Esophagus (tissue), 2 donors: ENCODE results near the gene EFEMP1. TPM values are rescaled to one million over a fixed set of nuclear protein-coding genes. Genes with fewer than 3 reads are reported as not detected.

Experiments
- H3K27ac ChIP-seq, 2 donors: one replicate each; pipeline ENCODE4 v1.5.1; 2013; ENCODE audit warnings: low read depth in 2 of 2, mild to moderate bottlenecking in 2 of 2, inconsistent platforms in 1 of 2, low read length in 1 of 2, moderate library complexity in 1 of 2
- H3K27me3 ChIP-seq, 2 donors: one replicate each; pipeline ENCODE4 v1.6.1; 2013; ENCODE audit warnings: low read length in 2 of 2, control low read depth in 1 of 2, mild to moderate bottlenecking in 1 of 2; ENCODE audit not compliant: insufficient read depth in 2 of 2, control insufficient read depth in 1 of 2
- H3K36me3 ChIP-seq, 2 donors: one replicate each; pipeline ENCODE4 v1.6.1; 2013; ENCODE audit warnings: low read length in 1 of 2; ENCODE audit not compliant: control insufficient read depth in 2 of 2, insufficient read depth in 2 of 2
- H3K4me1 ChIP-seq, 2 donors: one replicate each; pipeline ENCODE4 v1.6.1; 2013; ENCODE audit warnings: low read length in 1 of 2; ENCODE audit not compliant: control insufficient read depth in 2 of 2, insufficient read depth in 2 of 2
- H3K4me3 ChIP-seq, 2 donors: one replicate each; pipeline ENCODE4 v1.5.1; 2013; ENCODE audit warnings: low read length in 2 of 2, mild to moderate bottlenecking in 2 of 2, low read depth in 1 of 2, moderate library complexity in 1 of 2
- H3K9me3 ChIP-seq, 2 donors: one replicate each; pipeline ENCODE4 v1.6.1; 2013; ENCODE audit warnings: mild to moderate bottlenecking in 2 of 2, low read depth in 1 of 2, low read length in 1 of 2, moderate library complexity in 1 of 2; ENCODE audit not compliant: control insufficient read depth in 2 of 2, insufficient read depth in 1 of 2
- WGBS, 2 donors: extraction: QIAGEN DNeasy Blood & Tissue Kit; methylation state at CpG; one replicate each; pipeline ENCODE4 v1.1.7; 2013; 5-methylcytosine and 5-hydroxymethylcytosine counted together
- polyA plus RNA-seq, 2 donors: library from polyadenylated mRNA; stranded (reverse); fragments of 200-250 nt; gene quantifications; one replicate each; pipeline ENCODE4 v1.2.3, GENCODE V29; 2013
- donor health status: healthy with polysubstance abuse.
- donor health status: Bipolar disorder and iron deficiency.

The EFEMP1 gene
- polyA plus RNA-seq, 2 donors, result 5.9 to 19.1 TPM

DNA sequence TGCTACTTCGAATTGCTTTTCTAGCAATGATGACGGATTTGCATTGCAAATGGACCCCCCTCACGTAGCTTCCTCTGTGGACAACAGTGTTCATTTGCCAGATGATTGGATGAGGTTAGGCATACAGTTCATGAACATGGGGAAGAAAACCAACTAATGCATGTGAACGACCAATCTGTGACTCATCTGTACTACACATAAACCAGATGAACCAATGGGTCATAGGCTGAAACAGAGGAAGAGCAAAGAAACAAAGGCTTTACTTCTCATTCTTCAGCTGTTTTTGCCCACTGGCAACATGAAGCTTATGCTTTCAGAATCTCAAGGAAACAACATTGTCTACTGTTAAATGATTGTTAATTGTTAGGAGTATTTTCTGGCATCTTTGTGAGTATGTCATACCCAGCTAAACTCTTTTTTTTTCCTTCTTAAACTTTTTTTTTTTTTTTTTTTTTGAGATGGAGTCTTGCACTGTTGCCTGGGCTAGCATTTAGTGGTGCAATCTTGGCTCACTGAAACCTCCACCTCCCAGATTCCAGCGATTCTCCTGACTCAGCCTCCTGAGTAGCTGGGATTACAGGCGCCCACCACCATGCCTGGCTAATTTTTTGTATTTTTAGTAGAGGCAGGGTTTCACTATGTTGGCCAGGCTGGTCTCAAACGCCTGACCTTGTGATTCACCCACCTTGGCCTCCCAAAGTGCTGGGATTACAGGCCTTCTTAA, 35.5 kb downstream of the EFEMP1 start:
- Histone ChIP-seq H3K4me1 (peaks cover 0 to 2% of the 10 kb centered on the region in 2 donors), H3K9me3 (no peaks in the 10 kb centered on the region), H3K27ac (peak overlapping the region in 1 of 2 donors; percentile 18)

DNA sequence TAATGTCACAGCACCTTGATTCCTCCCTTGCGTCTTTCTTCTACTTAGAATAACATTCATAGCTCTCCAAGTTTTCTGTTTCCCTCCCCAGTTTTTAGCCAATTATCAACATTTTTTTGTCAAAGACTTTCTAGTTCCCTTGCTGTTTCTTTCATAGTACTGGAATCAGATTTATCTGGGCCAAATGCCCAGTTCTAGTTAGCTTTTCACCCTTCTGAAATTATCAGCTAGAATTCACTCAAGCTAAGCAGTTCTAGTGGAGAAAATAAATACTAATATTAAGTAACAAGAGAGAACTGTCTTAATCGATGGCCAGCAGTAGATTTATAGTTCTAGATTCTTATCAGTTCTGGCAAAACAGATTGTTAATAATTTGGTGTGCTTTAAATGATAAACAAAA, 36.2 kb downstream of the EFEMP1 start:
- H3K4me1 ChIP-seq, result peaks cover 0 to 2% of the 10 kb centered on the region in 2 donors
- no peaks in the 10 kb centered on the region for H3K27me3 ChIP-seq
- WGBS, 2 donors, result 53 to 61% methylated on average over 2 of the region's 2 CpGs
- no peaks in the 10 kb centered on the region for H3K36me3 ChIP-seq
- H3K9me3 ChIP-seq, result no peaks in the 10 kb centered on the region
- no peak overlapping the region for H3K27ac ChIP-seq
- H3K4me3 ChIP-seq, result no peak overlapping the region

More for the DNA sequence above, 35.5 kb downstream of the EFEMP1 start:
- no peaks in the 10 kb centered on the region for H3K27me3 ChIP-seq
- H3K4me3 ChIP-seq, result no peak overlapping the region
- 73 to 79% methylated on average over 7 of the region's 7 CpGs for WGBS, 2 donors
- H3K36me3 ChIP-seq, result no peaks in the 10 kb centered on the region

DNA sequence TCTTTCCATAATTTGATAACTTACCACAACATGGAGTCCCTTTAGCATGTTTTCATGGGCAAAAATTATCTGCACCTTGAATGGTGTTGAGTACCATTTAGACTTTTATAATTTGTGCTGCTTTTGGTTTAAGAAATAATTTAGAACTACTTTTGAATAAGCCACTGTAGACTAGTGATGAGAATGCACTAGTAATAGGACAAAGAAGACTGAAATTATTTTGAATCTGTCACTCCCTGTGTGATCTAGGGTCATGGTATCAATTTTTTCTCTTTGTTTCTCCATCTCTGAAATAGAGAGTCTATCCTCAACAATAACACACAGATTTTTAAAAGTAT, 37.7 kb downstream of the EFEMP1 start:
- Histone ChIP-seq H3K9me3 (no peaks in the 10 kb centered on the region), H3K27me3 (no peaks in the 10 kb centered on the region), H3K27ac (no peak overlapping the region), H3K4me3 (no peak overlapping the region), H3K4me1 (peaks cover 0 to 2% of the 10 kb centered on the region in 2 donors), H3K36me3 (no peaks in the 10 kb centered on the region)

DNA sequence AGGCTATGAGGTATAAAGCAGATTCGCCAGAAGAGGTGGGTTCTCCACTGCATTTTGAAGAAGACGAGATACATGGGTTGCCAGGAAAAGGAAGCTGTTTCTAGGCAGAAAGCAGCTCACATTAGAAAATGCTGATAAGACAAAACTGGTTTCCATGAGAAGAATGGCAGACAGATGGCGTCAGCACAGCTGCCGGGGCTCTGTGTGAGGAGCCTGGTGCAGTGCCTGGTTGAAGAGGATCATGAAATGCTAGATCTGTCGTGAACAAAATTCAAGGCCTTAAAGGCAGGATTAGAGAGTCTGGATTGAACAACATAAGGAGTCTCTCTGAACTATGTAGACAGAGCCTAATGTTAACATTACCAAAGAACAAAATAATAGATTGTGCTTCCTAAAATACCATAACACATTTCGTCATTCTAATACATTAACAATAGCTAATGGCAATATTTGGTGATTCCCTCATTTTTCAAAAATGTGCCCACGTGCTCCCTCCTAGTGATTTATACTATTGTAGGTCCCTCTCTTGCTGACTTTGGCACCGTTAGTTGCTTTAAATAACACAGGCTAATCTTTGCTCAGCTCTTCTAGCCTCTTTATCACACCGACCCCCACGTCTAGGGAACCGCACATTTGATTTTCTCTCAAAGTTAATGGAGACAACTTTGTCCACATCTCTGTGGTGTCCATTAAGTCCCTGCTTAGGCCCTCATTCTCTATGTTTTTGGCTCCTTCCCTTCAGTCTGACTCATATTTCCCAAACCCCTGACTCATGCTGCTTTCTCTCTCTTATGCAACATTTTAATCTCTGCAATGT, 38.2 kb downstream of the EFEMP1 start:
- H3K27ac ChIP-seq, result peak overlapping the region; percentile 22 to 64
- no peaks in the 10 kb centered on the region for H3K9me3 ChIP-seq
- H3K36me3 ChIP-seq, result no peaks in the 10 kb centered on the region
- 66 to 73% methylated on average over 11 of the region's 11 CpGs for WGBS, 2 donors
- no peaks in the 10 kb centered on the region for H3K27me3 ChIP-seq
- H3K4me3 ChIP-seq, result no peak overlapping the region
- H3K4me1 ChIP-seq, result peaks cover 0 to 2% of the 10 kb centered on the region in 2 donors

DNA sequence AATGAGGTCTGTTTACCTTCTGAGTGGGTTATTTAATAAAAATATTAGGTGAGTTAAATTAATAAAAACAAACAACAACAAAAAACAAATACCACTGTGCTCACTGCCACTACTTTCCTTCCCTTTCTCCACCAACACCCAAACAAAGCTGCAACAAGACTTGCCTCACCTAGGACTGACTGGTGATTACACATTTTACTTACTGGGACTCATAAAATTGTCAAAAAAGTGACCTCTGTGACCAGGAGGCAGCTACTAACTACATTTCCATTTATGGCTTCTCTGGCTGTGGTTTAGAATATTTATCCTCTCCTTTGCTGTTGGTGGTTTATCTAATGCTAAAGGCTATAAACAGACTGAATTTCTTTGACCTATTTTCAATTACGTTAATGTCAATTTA, 39.8 kb downstream of the EFEMP1 start:
- H3K4me3 ChIP-seq, result no peak overlapping the region
- no peaks in the 10 kb centered on the region for H3K9me3 ChIP-seq
- no peaks in the 10 kb centered on the region for H3K27me3 ChIP-seq
- H3K4me1 ChIP-seq, result peaks cover 0 to 2% of the 10 kb centered on the region in 2 donors
- 81% methylated on average over 1 of the region's 1 CpG for WGBS, 2 donors
- no peaks in the 10 kb centered on the region for H3K36me3 ChIP-seq
- H3K27ac ChIP-seq, result no peak overlapping the region

DNA sequence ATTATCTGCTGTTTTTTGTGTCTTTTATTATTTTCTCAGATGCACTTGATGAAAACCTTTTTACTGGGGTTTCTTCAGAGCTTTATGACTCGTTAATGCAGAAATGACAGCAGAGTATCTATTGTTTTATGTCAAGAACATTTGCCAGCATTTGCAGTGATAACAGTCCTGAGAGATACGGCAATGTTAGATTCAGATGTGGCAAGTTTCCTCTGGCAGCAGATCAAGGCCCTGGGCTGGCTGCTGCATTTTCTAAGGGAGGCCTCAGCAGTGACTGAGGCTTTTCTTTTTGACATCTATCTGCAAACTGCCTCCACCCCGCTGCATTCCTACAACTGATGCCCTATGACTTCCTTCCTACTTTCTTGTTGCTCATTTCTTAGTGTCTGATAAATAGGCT, 40.2 kb downstream of the EFEMP1 start:
- no peak overlapping the region for H3K4me3 ChIP-seq
- no peaks in the 10 kb centered on the region for H3K36me3 ChIP-seq
- 47 to 51% methylated on average over 3 of the region's 3 CpGs for WGBS, 2 donors
- no peaks in the 10 kb centered on the region for H3K9me3 ChIP-seq
- H3K4me1 ChIP-seq, result peaks cover 0 to 2% of the 10 kb centered on the region in 2 donors
- no peak overlapping the region for H3K27ac ChIP-seq
- H3K27me3 ChIP-seq, result no peaks in the 10 kb centered on the region

DNA sequence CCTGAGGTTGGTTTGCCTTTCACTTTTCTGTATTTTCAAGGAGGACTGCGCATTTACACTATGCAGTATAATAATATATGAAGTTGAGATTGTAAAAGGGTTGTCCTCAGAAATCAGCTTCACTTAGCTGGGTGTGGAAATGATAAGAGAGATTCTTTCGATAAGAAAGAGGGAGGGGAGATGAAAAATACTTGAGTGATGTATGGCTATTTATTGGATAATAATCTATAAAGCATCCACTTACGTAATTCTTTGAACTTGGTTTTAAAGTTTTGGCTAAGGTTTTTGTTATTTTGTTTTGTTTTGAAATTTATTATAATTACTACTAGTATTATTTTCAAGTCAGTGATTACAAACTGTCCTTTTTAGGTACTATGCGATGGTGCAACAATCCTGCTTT, 40.6 kb downstream of the EFEMP1 start:
- Histone ChIP-seq H3K9me3 (no peaks in the 10 kb centered on the region), H3K4me3 (no peak overlapping the region), H3K27ac (no peak overlapping the region), H3K27me3 (no peaks in the 10 kb centered on the region), H3K36me3 (no peaks in the 10 kb centered on the region), H3K4me1 (peaks cover 0 to 2% of the 10 kb centered on the region in 2 donors)
- 87 to 95% methylated on average over 4 of the region's 4 CpGs for WGBS, 2 donors

DNA sequence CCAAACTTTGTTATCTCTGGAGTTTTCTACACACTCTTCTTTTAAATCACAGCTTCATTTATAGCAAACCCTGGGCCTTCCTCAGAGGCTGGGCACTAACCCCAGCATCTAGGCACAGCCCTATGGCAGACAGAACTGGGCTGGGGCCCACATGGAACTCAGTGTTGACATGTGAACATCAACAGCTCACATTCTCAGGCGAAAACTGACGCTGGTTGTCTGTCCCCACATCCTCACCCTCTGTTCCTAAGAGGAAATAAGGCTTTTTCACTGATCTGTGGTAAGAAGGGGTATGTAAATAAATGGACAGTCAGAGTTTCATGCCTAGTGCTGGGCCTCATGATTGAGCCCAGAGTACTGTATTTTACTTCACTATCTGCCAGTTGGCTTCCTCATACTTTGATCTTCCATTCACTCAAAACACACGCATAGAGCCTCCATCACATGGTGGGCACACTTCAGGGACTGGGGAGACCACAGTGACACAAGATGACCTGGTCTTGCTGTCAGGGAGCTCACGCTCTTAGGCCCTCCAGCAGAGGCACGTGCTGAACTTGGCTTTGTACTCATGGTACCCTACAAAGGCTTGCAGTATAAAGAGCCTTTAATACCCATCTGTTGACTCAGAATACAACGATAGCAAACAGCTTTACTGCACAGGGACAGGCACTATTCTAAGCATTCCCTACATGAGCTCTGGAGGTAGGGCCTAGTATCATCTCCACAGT, 43.0 kb downstream of the EFEMP1 start:
- H3K27me3 ChIP-seq, result no peaks in the 10 kb centered on the region
- H3K36me3 ChIP-seq, result no peaks in the 10 kb centered on the region
- no peak overlapping the region for H3K4me3 ChIP-seq
- 85 to 86% methylated on average over 6 of the region's 6 CpGs for WGBS, 2 donors
- no peaks in the 10 kb centered on the region for H3K9me3 ChIP-seq
- H3K27ac ChIP-seq, result no peak overlapping the region
- H3K4me1 ChIP-seq, result peaks cover 0 to 2% of the 10 kb centered on the region in 2 donors

DNA sequence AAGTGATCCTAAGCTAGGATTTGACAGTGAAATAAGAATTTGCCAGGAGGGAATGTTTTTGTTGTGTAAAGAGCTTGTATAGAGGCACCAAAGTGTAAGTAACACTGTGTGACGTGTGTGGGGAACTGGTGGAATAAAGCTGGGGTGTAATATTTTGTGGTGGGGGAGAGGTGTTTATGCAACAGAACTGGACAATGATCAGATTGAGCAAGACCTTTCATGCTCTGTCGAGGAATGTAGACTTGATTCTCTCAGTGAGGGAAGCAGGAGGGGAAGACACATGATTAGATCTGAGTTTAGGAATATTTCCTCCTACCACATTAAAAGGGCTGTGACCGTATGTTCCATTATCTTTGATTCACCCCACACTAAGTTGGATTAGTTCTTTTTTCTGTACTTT, 43.6 kb downstream of the EFEMP1 start:
- no peaks in the 10 kb centered on the region for H3K36me3 ChIP-seq
- H3K27me3 ChIP-seq, result no peaks in the 10 kb centered on the region
- H3K4me3 ChIP-seq, result no peak overlapping the region
- H3K27ac ChIP-seq, result no peak overlapping the region
- H3K9me3 ChIP-seq, result no peaks in the 10 kb centered on the region
- WGBS, 2 donors, result 78 to 81% methylated on average over 3 of the region's 3 CpGs
- no peaks in the 10 kb centered on the region for H3K4me1 ChIP-seq
